ENCODE measurements around the gene PLD5. TPM values are rescaled to one million over a fixed set of nuclear protein-coding genes. Genes with fewer than 3 reads are reported as not detected.

The PLD5 gene
- total RNA-seq, 3 donors from 2014 or later (not counting 1 experiment from before 2014, with no cell fraction given), result not detected

DNA sequence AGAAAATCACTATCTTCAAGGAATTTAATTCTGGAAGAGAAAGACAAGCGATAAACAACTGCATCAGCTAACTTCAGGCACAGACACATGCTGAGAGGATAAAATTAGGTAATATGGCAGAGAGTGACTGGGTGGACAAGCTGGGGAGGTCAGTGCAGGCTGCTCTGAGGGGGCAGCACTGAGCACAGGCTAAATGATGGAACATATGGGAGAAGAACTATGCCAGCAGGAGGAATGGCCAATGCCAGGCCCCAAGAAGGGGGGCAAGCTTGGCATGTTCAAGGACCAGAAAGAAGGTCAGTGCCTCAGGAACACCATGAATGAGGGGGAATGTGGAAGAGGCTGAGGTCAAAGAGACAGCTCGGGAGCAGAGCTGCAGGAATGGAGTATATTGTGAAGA is 334.9 kb downstream of the PLD5 start:
- no peak overlapping the region for H3K27ac ChIP-seq (ENCODE audit: low read length)
- TF ChIP-seq, protein P1, sequence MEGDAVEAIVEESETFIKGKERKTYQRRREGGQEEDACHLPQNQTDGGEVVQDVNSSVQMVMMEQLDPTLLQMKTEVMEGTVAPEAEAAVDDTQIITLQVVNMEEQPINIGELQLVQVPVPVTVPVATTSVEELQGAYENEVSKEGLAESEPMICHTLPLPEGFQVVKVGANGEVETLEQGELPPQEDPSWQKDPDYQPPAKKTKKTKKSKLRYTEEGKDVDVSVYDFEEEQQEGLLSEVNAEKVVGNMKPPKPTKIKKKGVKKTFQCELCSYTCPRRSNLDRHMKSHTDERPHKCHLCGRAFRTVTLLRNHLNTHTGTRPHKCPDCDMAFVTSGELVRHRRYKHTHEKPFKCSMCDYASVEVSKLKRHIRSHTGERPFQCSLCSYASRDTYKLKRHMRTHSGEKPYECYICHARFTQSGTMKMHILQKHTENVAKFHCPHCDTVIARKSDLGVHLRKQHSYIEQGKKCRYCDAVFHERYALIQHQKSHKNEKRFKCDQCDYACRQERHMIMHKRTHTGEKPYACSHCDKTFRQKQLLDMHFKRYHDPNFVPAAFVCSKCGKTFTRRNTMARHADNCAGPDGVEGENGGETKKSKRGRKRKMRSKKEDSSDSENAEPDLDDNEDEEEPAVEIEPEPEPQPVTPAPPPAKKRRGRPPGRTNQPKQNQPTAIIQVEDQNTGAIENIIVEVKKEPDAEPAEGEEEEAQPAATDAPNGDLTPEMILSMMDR (IDR thresholded peaks at IDR 0.05), result no peak
- Mint-ChIP-seq H3K4me1 (no peaks in the 10 kb centered on the region), H3K4me3 (no peak overlapping the region), H3K36me3 (no peaks in the 10 kb centered on the region), H3K27ac (no peak overlapping the region), H3K9me3 (peaks cover 12 to 17% of the 10 kb centered on the region in 2 donors), H3K27me3 (ENCODE audit: low read depth in 2 of 2) (no peaks in the 10 kb centered on the region)
- DNase-seq, result no peak
- 75% methylated on average over 2 of the region's 2 CpGs for WGBS (ENCODE audit: insufficient coverage)
- intact Hi-C loops (cut with micrococcal nuclease), result no loop called here
- ATAC-seq, result no peak
- no peak overlapping the region for H3K4me3 ChIP-seq (ENCODE audit: low read length)
- H3K4me1 ChIP-seq (ENCODE audit: control insufficient read depth, insufficient read depth, low read length), result no peaks in the 10 kb centered on the region
- no peaks in the 10 kb centered on the region for H3K36me3 ChIP-seq (ENCODE audit: control insufficient read depth, insufficient read depth, low read length)
- H3K27me3 ChIP-seq (ENCODE audit: control insufficient read depth, insufficient read depth, low read length), result no peaks in the 10 kb centered on the region
- no peaks in the 10 kb centered on the region for H3K9me3 ChIP-seq (ENCODE audit: control insufficient read depth, insufficient read depth, low read length)

DNA sequence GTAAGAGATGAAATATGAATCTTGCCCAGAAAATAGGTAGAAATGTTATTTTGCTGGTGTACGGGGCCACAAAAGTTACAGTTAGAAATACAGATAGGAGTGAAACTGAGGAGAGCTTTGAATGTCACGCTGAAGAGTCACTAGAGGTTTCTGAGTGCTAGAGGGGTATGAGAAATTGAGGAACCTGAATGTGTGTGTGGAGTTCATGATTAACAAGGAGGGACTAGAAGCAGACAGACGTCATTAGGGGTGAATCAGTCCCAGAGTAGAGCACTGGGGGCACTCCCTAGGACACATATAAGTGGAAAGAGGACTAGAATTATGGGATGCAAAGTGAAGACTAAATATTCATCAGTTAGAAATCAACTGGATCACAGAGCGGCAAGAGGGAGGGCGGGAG is 336.7 kb downstream of the PLD5 start:
- no peaks in the 10 kb centered on the region for H3K4me1 ChIP-seq (ENCODE audit: control insufficient read depth, insufficient read depth, low read length)
- no peak for ATAC-seq
- no peak overlapping the region for H3K27ac Mint-ChIP-seq
- intact Hi-C loops (cut with micrococcal nuclease), result no loop called here
- H3K9me3 Mint-ChIP-seq, result peaks cover 12 to 17% of the 10 kb centered on the region in 2 donors
- no peak overlapping the region for H3K4me3 Mint-ChIP-seq
- H3K4me3 ChIP-seq (ENCODE audit: low read length), result no peak overlapping the region
- no peaks in the 10 kb centered on the region for H3K36me3 ChIP-seq (ENCODE audit: control insufficient read depth, insufficient read depth, low read length)
- DNase-seq, result no peak
- H3K36me3 Mint-ChIP-seq, result no peaks in the 10 kb centered on the region
- H3K4me1 Mint-ChIP-seq, result no peaks in the 10 kb centered on the region
- WGBS (ENCODE audit: insufficient coverage), result 78% methylated on average over 5 of the region's 5 CpGs
- H3K27me3 Mint-ChIP-seq (ENCODE audit: low read depth in 2 of 2), result no peaks in the 10 kb centered on the region
- no peaks in the 10 kb centered on the region for H3K9me3 ChIP-seq (ENCODE audit: control insufficient read depth, insufficient read depth, low read length)
- TF ChIP-seq, protein P1 (IDR thresholded peaks at IDR 0.05), result no peak
- H3K27ac ChIP-seq (ENCODE audit: low read length), result no peak overlapping the region
- no peaks in the 10 kb centered on the region for H3K27me3 ChIP-seq (ENCODE audit: control insufficient read depth, insufficient read depth, low read length)

DNA sequence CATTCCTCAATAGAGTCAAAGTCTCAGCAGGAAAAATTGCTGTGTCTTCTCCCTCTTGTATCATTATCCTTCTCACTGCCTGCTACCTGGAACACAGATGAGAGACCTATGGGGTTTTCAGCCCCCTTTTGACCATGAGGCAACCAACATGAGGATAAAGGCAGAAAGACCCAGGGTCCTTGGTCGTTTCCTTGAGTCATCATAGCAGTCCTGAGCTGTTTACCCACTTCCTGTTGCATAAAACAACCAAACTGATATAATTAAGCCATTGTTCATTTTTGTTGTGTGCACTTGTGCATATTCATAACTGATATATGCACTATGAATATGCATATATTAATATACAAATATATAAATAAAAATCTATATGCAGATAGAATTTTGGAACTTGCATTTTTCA is 337.3 kb downstream of the PLD5 start:
- intact Hi-C loops (cut with micrococcal nuclease), result no loop called here
- no peaks in the 10 kb centered on the region for H3K36me3 Mint-ChIP-seq
- no peak overlapping the region for H3K27ac Mint-ChIP-seq
- ATAC-seq (no peak), DNase-seq (no peak)
- H3K27ac ChIP-seq (ENCODE audit: low read length), result no peak overlapping the region
- no peak overlapping the region for H3K4me3 ChIP-seq (ENCODE audit: low read length)
- no peaks in the 10 kb centered on the region for H3K27me3 ChIP-seq (ENCODE audit: control insufficient read depth, insufficient read depth, low read length)
- H3K9me3 Mint-ChIP-seq, result peaks cover 12 to 15% of the 10 kb centered on the region in 2 donors
- H3K36me3 ChIP-seq (ENCODE audit: control insufficient read depth, insufficient read depth, low read length), result no peaks in the 10 kb centered on the region
- no peaks in the 10 kb centered on the region for H3K4me1 ChIP-seq (ENCODE audit: control insufficient read depth, insufficient read depth, low read length)
- H3K27me3 Mint-ChIP-seq (ENCODE audit: low read depth in 2 of 2), result no peaks in the 10 kb centered on the region
- TF ChIP-seq, protein P1 (IDR thresholded peaks at IDR 0.05), result no peak
- no peaks in the 10 kb centered on the region for H3K4me1 Mint-ChIP-seq
- no peaks in the 10 kb centered on the region for H3K9me3 ChIP-seq (ENCODE audit: control insufficient read depth, insufficient read depth, low read length)
- WGBS (ENCODE audit: insufficient coverage), result 17% methylated on average over 1 of the region's 1 CpG
- H3K4me3 Mint-ChIP-seq, result no peak overlapping the region

DNA sequence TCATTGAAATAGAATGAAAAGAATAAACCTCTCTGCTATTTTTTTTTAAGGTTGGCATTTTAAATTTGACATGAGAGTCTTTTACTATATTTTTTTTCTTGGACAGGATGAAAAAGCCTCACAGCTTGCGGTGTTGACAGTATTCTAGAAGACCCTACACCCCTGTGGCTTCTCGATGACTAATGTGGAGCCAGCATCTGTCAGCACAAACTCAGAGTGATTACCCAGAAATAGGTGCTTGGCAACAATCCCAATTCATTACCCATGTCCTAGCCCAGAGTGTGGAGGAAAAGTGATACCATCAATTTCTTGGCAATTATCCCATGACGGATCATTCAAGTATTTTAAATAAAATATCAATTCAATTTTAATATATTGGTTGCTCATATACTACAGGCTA is 338.8 kb downstream of the PLD5 start:
- Histone ChIP-seq H3K4me3 (ENCODE audit: low read length) (no peak overlapping the region), H3K27ac (ENCODE audit: low read length) (no peak overlapping the region), H3K36me3 (ENCODE audit: control insufficient read depth, insufficient read depth, low read length) (no peaks in the 10 kb centered on the region), H3K27me3 (ENCODE audit: control insufficient read depth, insufficient read depth, low read length) (no peaks in the 10 kb centered on the region), H3K4me1 (ENCODE audit: control insufficient read depth, insufficient read depth, low read length) (no peaks in the 10 kb centered on the region), H3K9me3 (ENCODE audit: control insufficient read depth, insufficient read depth, low read length) (no peaks in the 10 kb centered on the region)
- TF ChIP-seq, protein P1 (IDR thresholded peaks at IDR 0.05), result no peak
- Mint-ChIP-seq H3K4me3 (no peak overlapping the region), H3K36me3 (no peaks in the 10 kb centered on the region), H3K27me3 (ENCODE audit: low read depth in 2 of 2) (no peaks in the 10 kb centered on the region), H3K4me1 (no peaks in the 10 kb centered on the region), H3K9me3 (peaks cover 9 to 11% of the 10 kb centered on the region in 2 donors), H3K27ac (no peak overlapping the region)
- intact Hi-C loops (cut with micrococcal nuclease), result no loop called here
- whole genome bisulfite sequencing (ENCODE audit: insufficient coverage), result 88% methylated on average over 2 of the region's 3 CpGs
- no peak for ATAC-seq
- no peak for DNase-seq
